SK-N-SH (cell line): ENCODE measurements around the gene CHST13. TPM values are rescaled to one million over a fixed set of nuclear protein-coding genes. Genes with fewer than 3 reads are reported as not detected.

Experiments
- CTCF ChIA-PET: fragments of 300-600, 350-600 bp; formaldehyde crosslinking; extraction: SDS; loops from one replicate; lab custom pipeline; 2021; lab: Yijun Ruan, JAX
- POLR2A ChIA-PET: fragments of 350-600 bp; sonication (Branson Sonifier 250); formaldehyde crosslinking; extraction: SDS; loops from one replicate; lab custom pipeline; 2020; ENCODE audit warnings: antibody characterized with exemption, inconsistent platforms; lab: Yijun Ruan, JAX
- DNase-seq: peaks from one replicate; pipeline ENCODE4 v3.0.0; 2012
- H2AFZ ChIP-seq: fragments of 200-600 bp; sonication (generic); 2 replicates; pipeline ENCODE4 v1.8.1; 2016; ENCODE audit warnings: antibody characterized with exemption, mild to moderate bottlenecking, low read depth
- H3F3A ChIP-seq: fragments of 200-600 bp; sonication (generic); replicated peaks from 2 replicates; pipeline ENCODE3; 2016; ENCODE audit warnings: antibody characterized with exemption, mild to moderate bottlenecking; ENCODE audit not compliant: insufficient read depth
- H3K27ac ChIP-seq, 2 experiments: fragments of 200-500 bp in 1 of 2; fragments of 200-600 bp in 1 of 2; sonication (Bioruptor generic) in 1 of 2; sonication (generic), shearing (Covaris generic) in 1 of 2; 2 replicates each; pipeline versions ENCODE4 v1.5.1 to v1.6.1; 2014 to 2016; ENCODE audit warnings: low read depth in 2 of 2, inconsistent platforms in 1 of 2, low read length in 1 of 2, mild to moderate bottlenecking in 1 of 2, mixed read lengths in 1 of 2
- H3K27me3 ChIP-seq: fragments of 200-600 bp; sonication (generic), shearing (Covaris generic); 2 replicates; pipeline ENCODE4 v1.6.1; 2016; ENCODE audit warnings: mixed run types; ENCODE audit not compliant: insufficient read depth
- H3K36me3 ChIP-seq, 2 experiments: fragments of 200-500 bp in 1 of 2; fragments of 200-600 bp in 1 of 2; sonication (Bioruptor generic) in 1 of 2; sonication (generic) in 1 of 2; replicated peaks in 1 of 2; 2 replicates each; pipeline versions ENCODE3 to v1.5.1; 2014 to 2016; ENCODE audit warnings: low read length in 1 of 2, mild to moderate bottlenecking in 1 of 2; ENCODE audit not compliant: insufficient read depth in 2 of 2, control insufficient read depth in 1 of 2
- H3K4me1 ChIP-seq, 2 experiments: fragments of 200-500 bp in 1 of 2; fragments of 200-600 bp in 1 of 2; sonication (Bioruptor generic) in 1 of 2; sonication (generic), shearing (Covaris generic) in 1 of 2; 2 replicates each; pipeline versions ENCODE4 v1.5.1 to v1.6.1; 2014 to 2016; ENCODE audit warnings: low read depth in 1 of 2, low read length in 1 of 2, mixed run types in 1 of 2; ENCODE audit not compliant: insufficient read depth in 2 of 2, control insufficient read depth in 1 of 2
- H3K4me2 ChIP-seq: fragments of 200-600 bp; sonication (generic), shearing (Covaris generic); 2 replicates; pipeline ENCODE4 v1.6.1; 2017; ENCODE audit warnings: mixed run types
- H3K4me3 ChIP-seq, 2 experiments: fragments of 200-500 bp in 1 of 2; fragments of 200-600 bp in 1 of 2; sonication (Bioruptor generic) in 1 of 2; sonication (generic), shearing (Covaris generic) in 1 of 2; 2 replicates each; pipeline versions ENCODE4 v1.5.1 to v1.8.1; 2014 to 2016; ENCODE audit warnings: low read depth in 2 of 2, inconsistent platforms in 1 of 2, low read length in 1 of 2, mild to moderate bottlenecking in 1 of 2, mixed read lengths in 1 of 2, moderate library complexity in 1 of 2
- H3K79me2 ChIP-seq: fragments of 200-600 bp; sonication (generic); 2 replicates; pipeline ENCODE4 v1.8.1; 2017; ENCODE audit warnings: mild to moderate bottlenecking; ENCODE audit not compliant: insufficient read depth
- H3K9ac ChIP-seq: fragments of 200-600 bp; sonication (generic); 2 replicates; pipeline ENCODE4 v1.6.1; 2017; ENCODE audit warnings: mixed run types
- H3K9me2 ChIP-seq: fragments of 200-600 bp; sonication (generic); 2 replicates; pipeline ENCODE4 v1.6.1; 2017; ENCODE audit warnings: mixed run types
- H3K9me3 ChIP-seq: fragments of 200-600 bp; sonication (generic); 2 replicates; pipeline ENCODE4 v1.6.1; 2017; ENCODE audit warnings: mixed run types, mild to moderate bottlenecking, moderate library complexity
- H4K20me1 ChIP-seq: fragments of 200-600 bp; sonication (generic); 2 replicates; pipeline ENCODE4 v1.6.1; 2017; ENCODE audit warnings: mild to moderate bottlenecking, mixed run types; ENCODE audit not compliant: insufficient read depth
- CHD2 ChIP-seq: fragments of 150-350 bp; IDR thresholded peaks from 2 replicates; pipeline ENCODE4 v1.6.1; 2018; ENCODE audit warnings: low read length; ENCODE audit not compliant: partially characterized antibody
- CTCF ChIP-seq: fragments of 200-600 bp; sonication (generic); IDR thresholded peaks from 2 replicates; pipeline ENCODE4 v1.6.1; 2017; ENCODE audit warnings: antibody characterized with exemption, mild to moderate bottlenecking, moderate library complexity
- ELF1 ChIP-seq: IDR thresholded peaks from 2 replicates; pipeline ENCODE4 v1.4.0; 2012
- EP300 ChIP-seq, 2 experiments: IDR thresholded peaks; 2 replicates each; pipeline versions ENCODE4 v1.4.0 to v1.6.1; 2012; ENCODE audit warnings: borderline replicate concordance in 1 of 2, low read depth in 1 of 2, low read length in 1 of 2
- FOSL2 ChIP-seq: IDR thresholded peaks from 2 replicates; pipeline ENCODE4 v1.4.0; 2012; ENCODE audit warnings: low read depth, mild to moderate bottlenecking, moderate library complexity, borderline replicate concordance
- FOXJ3 ChIP-seq: sonication (generic); formaldehyde crosslinking; IDR thresholded peaks from 2 replicates; pipeline ENCODE4 v1.5.1; 2020; ENCODE audit warnings: mild to moderate bottlenecking, missing genetic modification reagents
- FOXM1 ChIP-seq: IDR thresholded peaks from 2 replicates; pipeline ENCODE4 v1.4.0; 2012; ENCODE audit warnings: low read depth, mild to moderate bottlenecking
- GABPA ChIP-seq: IDR thresholded peaks from 2 replicates; pipeline ENCODE4 v1.4.0; 2012; ENCODE audit warnings: low read depth, mild to moderate bottlenecking
- GATA2 ChIP-seq: sonication (generic); formaldehyde crosslinking; IDR thresholded peaks from 2 replicates; pipeline ENCODE4 v1.5.0; 2020; ENCODE audit warnings: mild to moderate bottlenecking, missing genetic modification reagents
- MXI1 ChIP-seq: IDR thresholded peaks from 2 replicates; pipeline ENCODE4 v1.6.1; 2012; ENCODE audit warnings: mild to moderate bottlenecking, low read depth, low read length, improper control_type of control experiment
- NFIC ChIP-seq: IDR thresholded peaks from 2 replicates; pipeline ENCODE4 v1.4.0; 2012; ENCODE audit warnings: borderline replicate concordance
- RFX5 ChIP-seq: IDR thresholded peaks from 2 replicates; pipeline ENCODE4 v1.6.1; 2012; ENCODE audit warnings: mild to moderate bottlenecking, improper control_type of control experiment, low read length
- RXRA ChIP-seq: IDR thresholded peaks from 2 replicates; pipeline ENCODE4 v1.4.0; 2012; ENCODE audit warnings: low read depth, mild to moderate bottlenecking, borderline replicate concordance
- SIN3A ChIP-seq: IDR thresholded peaks from 2 replicates; pipeline ENCODE4 v1.6.1; 2012; ENCODE audit warnings: low read depth, mild to moderate bottlenecking, low read length, moderate library complexity, borderline replicate concordance
- SMC3 ChIP-seq: IDR thresholded peaks from 2 replicates; pipeline ENCODE4 v1.6.1; 2012; ENCODE audit warnings: low read depth, low read length, improper control_type of control experiment
- TAF1 ChIP-seq: IDR thresholded peaks from 2 replicates; pipeline ENCODE4 v1.6.1; 2012; ENCODE audit warnings: low read depth, mild to moderate bottlenecking, low read length, moderate library complexity, borderline replicate concordance
- TCF12 ChIP-seq: IDR thresholded peaks from 2 replicates; pipeline ENCODE4 v1.4.0; 2012
- YY1 ChIP-seq: IDR thresholded peaks from 2 replicates; pipeline ENCODE4 v1.4.0; 2012; ENCODE audit warnings: low read depth, mild to moderate bottlenecking
- ZBTB33 ChIP-seq: IDR thresholded peaks from 2 replicates; pipeline ENCODE4 v1.4.0; 2012; ENCODE audit warnings: low read depth, borderline replicate concordance
- WGBS: methylation state at CpG from one replicate; pipeline ENCODE4 v1.1.6; 2017; ENCODE audit warnings: low lambda C conversion rate; 5-methylcytosine and 5-hydroxymethylcytosine counted together
- polyA plus RNA-seq, 3 experiments: library from polyadenylated mRNA; depleted of rRNA; stranded (reverse); fragments of >200 nt; gene quantifications; 2 replicates each; pipeline ENCODE4 v1.2.3, GENCODE V29; 2012
- TF ChIP-seq, protein P1 (sequence below): fragments of 150-350 bp; IDR thresholded peaks from 2 replicates; pipeline ENCODE4 v1.6.1; 2017; ENCODE audit warnings: antibody characterized with exemption, low read length, low read depth, borderline replicate concordance
- TF ChIP-seq, protein P2 (sequence below): IDR thresholded peaks from 2 replicates; pipeline ENCODE4 v1.4.0; 2012; ENCODE audit warnings: low read depth

The CHST13 gene
- polyA plus RNA-seq, 1 of the 3 experiments (the other 2 are of a cell fraction) = 0.41 TPM

- Histone ChIP-seq H3K9ac (no peak overlapping the region), H3K4me1 (peaks cover 0 to 4% of the 10 kb centered on the region in 2 experiments; a peak in 1 of 4 replicates), H2AFZ (no peak overlapping the region), H3K4me3 (no peak overlapping the region), H4K20me1 (no peaks in the 10 kb centered on the region), H3K9me2 (no peaks in the 10 kb centered on the region), H3K4me2 (no peak overlapping the region), H3K27ac (no peak overlapping the region), H3F3A (no peaks in the 10 kb centered on the region), H3K79me2 (no peaks in the 10 kb centered on the region), H3K27me3 (no peaks in the 10 kb centered on the region), H3K36me3 (no peaks in the 10 kb centered on the region), H3K9me3 (no peaks in the 10 kb centered on the region)
- TF ChIP-seq FOSL2 (no peak), FOXM1 (no peak), GABPA (no peak), EP300 (IDR thresholded peaks at IDR 0.05; ENCODE audit: borderline replicate concordance in 1 of 2, low read depth in 1 of 2, low read length in 1 of 2) (no peak), MXI1 (no peak), ELF1 (no peak), NFIC (no peak), SIN3A (no peak), CHD2 (no peak), TAF1 (no peak), YY1 (no peak)
- TF ChIP-seq, protein P1, sequence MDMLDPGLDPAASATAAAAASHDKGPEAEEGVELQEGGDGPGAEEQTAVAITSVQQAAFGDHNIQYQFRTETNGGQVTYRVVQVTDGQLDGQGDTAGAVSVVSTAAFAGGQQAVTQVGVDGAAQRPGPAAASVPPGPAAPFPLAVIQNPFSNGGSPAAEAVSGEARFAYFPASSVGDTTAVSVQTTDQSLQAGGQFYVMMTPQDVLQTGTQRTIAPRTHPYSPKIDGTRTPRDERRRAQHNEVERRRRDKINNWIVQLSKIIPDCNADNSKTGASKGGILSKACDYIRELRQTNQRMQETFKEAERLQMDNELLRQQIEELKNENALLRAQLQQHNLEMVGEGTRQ = no peak
- TF ChIP-seq, protein P2, sequence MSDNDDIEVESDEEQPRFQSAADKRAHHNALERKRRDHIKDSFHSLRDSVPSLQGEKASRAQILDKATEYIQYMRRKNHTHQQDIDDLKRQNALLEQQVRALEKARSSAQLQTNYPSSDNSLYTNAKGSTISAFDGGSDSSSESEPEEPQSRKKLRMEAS = no peak
- CTCF ChIA-PET = no interaction called here
- 88% methylated on average over 3 of the region's 8 CpGs for WGBS
- POLR2A ChIA-PET = no interaction called here
- DNase-seq = no peak
Observed at GRCh38 chr3:126515066-126515706, 8.8 kb upstream of the CHST13 start.

DNA sequence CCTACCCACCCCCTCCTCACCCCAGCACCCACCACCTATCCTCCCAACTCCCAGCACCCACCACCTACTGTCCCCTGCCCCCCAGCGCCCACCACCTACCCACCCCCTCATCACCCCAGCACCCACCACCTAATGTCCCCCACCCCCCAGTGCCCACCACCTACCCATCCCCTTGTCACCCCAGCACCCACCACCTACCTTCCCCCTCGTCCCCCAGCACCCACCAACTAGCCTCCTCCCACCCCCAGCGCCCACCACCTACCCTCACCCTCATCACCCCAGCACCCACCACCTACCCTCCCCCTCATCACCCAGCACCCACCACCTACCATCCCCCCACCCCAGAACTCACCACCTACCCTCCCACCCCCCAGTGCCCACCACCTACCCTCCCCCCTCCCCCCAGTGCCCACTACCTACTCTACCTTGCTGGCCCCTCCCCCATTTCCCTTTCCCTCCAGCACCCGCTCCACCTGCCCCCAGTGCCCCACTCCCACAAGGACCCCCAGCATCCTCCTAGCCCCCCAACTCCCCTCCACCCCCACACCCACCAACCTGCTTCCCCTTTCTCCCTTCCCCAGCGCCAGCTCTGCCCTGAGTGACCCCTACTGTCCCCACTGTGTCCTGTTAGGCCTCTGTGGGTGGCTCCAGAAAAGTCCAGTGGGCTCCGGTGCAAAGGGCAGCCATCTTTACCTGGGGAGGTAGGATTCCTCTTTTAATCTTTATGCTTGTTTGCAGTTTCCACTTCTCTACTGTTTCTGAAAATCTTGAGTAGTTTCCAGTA is 7.6 kb upstream of the CHST13 start:
- no peaks in the 10 kb centered on the region for H3K36me3 ChIP-seq
- H3K4me2 ChIP-seq = no peak overlapping the region
- no peaks in the 10 kb centered on the region for H4K20me1 ChIP-seq
- H3K9me2 ChIP-seq = no peaks in the 10 kb centered on the region
- POLR2A ChIA-PET = no interaction called here
- no peak for DNase-seq
- H3K27ac ChIP-seq = no peak overlapping the region
- H3K9ac ChIP-seq = no peak overlapping the region
- H3K4me3 ChIP-seq = no peak overlapping the region
- 71% methylated on average over 6 of the region's 6 CpGs for WGBS
- no peaks in the 10 kb centered on the region for H3K27me3 ChIP-seq
- no peak overlapping the region for H2AFZ ChIP-seq
- H3K79me2 ChIP-seq = no peaks in the 10 kb centered on the region
- H3F3A ChIP-seq = no peaks in the 10 kb centered on the region
- H3K4me1 ChIP-seq = peaks cover 0 to 4% of the 10 kb centered on the region in 2 experiments; a peak in 1 of 4 replicates
- H3K9me3 ChIP-seq = no peaks in the 10 kb centered on the region
- TF ChIP-seq SMC3 (no peak), GABPA (no peak), FOXJ3 (CRISPR knock-in tag) (no peak), SIN3A (no peak), ELF1 (no peak), TCF12 (no peak), RFX5 (no peak), RXRA (no peak), MXI1 (no peak), ZBTB33 (no peak), TAF1 (no peak), NFIC (no peak), CTCF (no peak), EP300 (IDR thresholded peaks at IDR 0.05; ENCODE audit: borderline replicate concordance in 1 of 2, low read depth in 1 of 2, low read length in 1 of 2) (no peak), GATA2 (CRISPR knock-in tag) (no peak)
- TF ChIP-seq, all 33 proteins: peak for 0
- CTCF ChIA-PET = interaction anchor here (0.6 kb wide), 1 partner anchor 38 kb away, joined by 3 read pairs; no protein-coding TSS in a partner anchor
